ENCODE data around the gene JAKMIP1.

- TF ChIP-seq CTCF (IDR thresholded peaks at IDR 0.05) (no peak), POLR2A (IDR thresholded peaks at IDR 0.05) (no peak)
These were observed 22.5 kb upstream of the JAKMIP1 start for GRCh38 chr4:6222761-6223292.
